ENCODE data around the gene OR1E1. TPM values are rescaled to one million over a fixed set of nuclear protein-coding genes. Genes with fewer than 3 reads are reported as not detected.

OR1E1 gene
- total RNA-seq, 1 experiment from 2014 or later, result not detected

Small RNA genes lying within 50 kb of the gene (small RNA-seq; reads per million reads assigned to genes)
- not detected for gene OR1AC1P

Other genes starting within 250 kb of the OR1E1 start
- gene OR1A2, start 200.9 kb downstream of the OR1E1 start, total RNA-seq (2014; rRNA removed; shearing (Covaris generic)), result not detected in 2 replicates
- gene OR1A1, start 190.7 kb downstream of the OR1E1 start, total RNA-seq (2014; rRNA removed; shearing (Covaris generic)), result not detected in 2 replicates
- not detected in 2 replicates for gene OR3A1, start 100.0 kb downstream of the OR1E1 start, total RNA-seq (2014; rRNA removed; shearing (Covaris generic))
- gene OR3A2, start 12.1 kb downstream of the OR1E1 start, total RNA-seq (2014; rRNA removed; shearing (Covaris generic)), result not detected in 2 replicates
- not detected in 2 replicates for gene OR3A3, start 13.0 kb upstream of the OR1E1 start, total RNA-seq (2014; rRNA removed; shearing (Covaris generic))
- not detected in 2 replicates for gene OR1E2, start 35.4 kb upstream of the OR1E1 start, total RNA-seq (2014; rRNA removed; shearing (Covaris generic))
- gene SPATA22, start 73.4 kb upstream of the OR1E1 start, total RNA-seq (2014; rRNA removed; shearing (Covaris generic)), result not detected in 2 replicates
- gene ASPA, start 77.6 kb upstream of the OR1E1 start, total RNA-seq (2014; rRNA removed; shearing (Covaris generic)), result not detected in 2 replicates
- 0.94 and 2.1 TPM in 2 replicates for gene TRPV3, start 159.4 kb upstream of the OR1E1 start, total RNA-seq (2014; rRNA removed; shearing (Covaris generic))
- gene TRPV1, start 211.0 kb upstream of the OR1E1 start, total RNA-seq (2014; rRNA removed; shearing (Covaris generic)), result 1.5 TPM in 2 replicates
- 16.1 and 21.2 TPM in 2 replicates for gene SHPK, start 237.8 kb upstream of the OR1E1 start, total RNA-seq (2014; rRNA removed; shearing (Covaris generic))
- gene CTNS, start 238.3 kb upstream of the OR1E1 start, total RNA-seq (2014; rRNA removed; shearing (Covaris generic)), result 10.3 and 18.4 TPM in 2 replicates

Data from HT-29 (cell line).